DMS53 (cell line): Measurements from ENCODE around the gene ZBP1.

Source experiments
- DNase-seq: peaks from one replicate; lab custom pipeline; 2025; lab: John Stamatoyannopoulos, UW

The ZBP1 gene

GRCh38 chr20:57556980-57557274, 63.3 kb downstream of the ZBP1 start:
- DNase-seq, result no peak

DNA sequence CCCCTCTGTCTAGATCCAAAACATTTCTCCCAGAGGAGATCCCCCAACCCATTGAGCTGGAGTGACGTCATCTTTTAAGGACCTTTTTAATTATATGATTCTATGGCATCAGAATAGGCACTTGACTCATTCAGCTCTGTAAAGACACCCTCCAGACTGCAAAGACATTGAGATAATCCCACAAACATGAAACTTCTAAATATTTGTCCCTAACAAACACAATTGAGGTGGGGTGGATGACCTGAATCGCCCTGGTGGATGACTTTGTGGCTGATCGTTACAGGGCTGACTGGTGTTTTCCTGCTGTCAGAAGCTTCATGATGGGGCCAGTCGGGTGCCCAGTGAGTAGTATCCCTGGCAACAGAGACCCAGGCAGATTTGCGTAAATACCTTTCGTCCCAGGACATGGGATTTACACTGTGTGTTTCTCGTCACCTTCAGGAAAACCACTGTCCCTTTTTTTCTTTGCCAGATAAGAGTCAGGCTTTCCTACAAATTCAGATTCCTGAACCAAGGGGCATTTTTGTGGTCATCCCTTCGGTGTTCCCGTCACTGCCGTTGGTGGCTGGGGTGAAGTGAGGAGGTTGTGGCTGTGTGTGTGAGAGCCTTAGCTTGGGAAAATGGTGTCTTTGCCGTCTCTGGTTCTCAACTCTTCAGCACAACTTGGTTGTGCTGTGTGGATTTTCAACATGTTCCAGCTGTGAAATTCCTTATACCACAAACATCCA, 64.6 kb downstream of the ZBP1 start:
- DNase-seq, result no peak
